HCEC 1CT (cell line): Measurements from ENCODE around the gene RPS17.
"Not testable (repeated sequence)": the region's sequence is repeated elsewhere in the genome, so short reads cannot be mapped to it uniquely, and the experiment has no call there.

Source experiments
- DNase-seq: peaks from one replicate; pipeline ENCODE4 v3.0.0-alpha.2; 2017

The RPS17 gene

DNA sequence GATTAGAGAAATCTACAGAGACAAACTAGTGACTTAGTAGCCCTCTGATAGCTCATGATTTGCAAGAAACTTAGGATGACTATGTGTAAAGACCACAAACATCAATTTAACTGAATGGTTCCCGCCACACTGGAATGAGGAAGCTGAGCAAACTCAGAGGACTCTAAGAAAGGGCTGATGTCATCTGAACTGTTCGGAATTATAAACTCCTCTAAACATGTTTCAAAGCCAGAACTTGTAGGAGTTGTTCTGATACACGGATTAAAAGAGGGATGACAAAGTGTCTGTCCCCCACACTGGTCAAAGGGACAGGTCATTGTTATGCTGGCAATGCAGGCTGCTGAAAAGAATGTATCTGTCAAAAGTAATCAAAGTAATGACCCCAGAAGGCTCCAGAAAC lies 34.4 kb downstream of the RPS17 start:
- DNase-seq: not testable (repeated sequence)

- not testable (repeated sequence) for DNase-seq
Observed at GRCh38 chr15:82504074-82504473, 36.2 kb downstream of the RPS17 start.

- not testable (repeated sequence) for DNase-seq
Observed at GRCh38 chr15:82502700-82503339, 37.4 kb downstream of the RPS17 start.

GRCh38 chr15:82500772-82501171 lies 39.5 kb downstream of the RPS17 start:
- DNase-seq: not testable (repeated sequence)

DNA sequence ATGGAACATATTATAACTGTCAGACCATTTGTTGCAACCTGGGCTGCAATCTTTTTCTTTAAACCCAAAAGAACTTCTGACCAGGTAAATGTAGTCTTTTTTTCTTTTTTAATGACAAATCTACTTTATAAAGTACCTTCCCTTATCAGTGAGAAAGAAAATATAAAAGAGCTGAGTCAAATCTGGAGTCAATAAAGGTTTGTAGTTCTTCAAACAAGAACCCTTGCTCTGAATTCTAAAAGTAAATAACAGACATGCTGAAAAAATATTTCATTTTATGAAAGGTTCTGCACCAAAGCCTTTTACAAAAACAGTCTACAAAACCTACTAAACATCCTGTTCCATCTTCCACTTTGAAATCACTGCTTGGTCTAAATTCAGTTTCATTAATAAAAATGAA lies 42.3 kb downstream of the RPS17 start:
- not testable (repeated sequence) for DNase-seq

GRCh38 chr15:82488250-82488649 lies 52.0 kb downstream of the RPS17 start:
- DNase-seq: not testable (repeated sequence)

- not testable (repeated sequence) for DNase-seq
Observed at GRCh38 chr15:82487045-82487444, 53.2 kb downstream of the RPS17 start.
